C4-2B (cell line): Measurements from ENCODE around the gene WFDC1.
A peak's percentile ranks its signal among the peaks of the same experiment; 100 is the strongest.

ENCODE experiments used
- ZFX ChIP-seq: fragments of 450-650 bp; IDR thresholded peaks from 2 replicates; pipeline ENCODE4 v1.6.1; 2017
- TF ChIP-seq, protein P1 (sequence below): fragments of 450-650 bp; conservative IDR thresholded peaks from 2 replicates; pipeline ENCODE4 v1.5.1; 2017; ENCODE audit warnings: mild to moderate bottlenecking

- TF ChIP-seq, protein P1, sequence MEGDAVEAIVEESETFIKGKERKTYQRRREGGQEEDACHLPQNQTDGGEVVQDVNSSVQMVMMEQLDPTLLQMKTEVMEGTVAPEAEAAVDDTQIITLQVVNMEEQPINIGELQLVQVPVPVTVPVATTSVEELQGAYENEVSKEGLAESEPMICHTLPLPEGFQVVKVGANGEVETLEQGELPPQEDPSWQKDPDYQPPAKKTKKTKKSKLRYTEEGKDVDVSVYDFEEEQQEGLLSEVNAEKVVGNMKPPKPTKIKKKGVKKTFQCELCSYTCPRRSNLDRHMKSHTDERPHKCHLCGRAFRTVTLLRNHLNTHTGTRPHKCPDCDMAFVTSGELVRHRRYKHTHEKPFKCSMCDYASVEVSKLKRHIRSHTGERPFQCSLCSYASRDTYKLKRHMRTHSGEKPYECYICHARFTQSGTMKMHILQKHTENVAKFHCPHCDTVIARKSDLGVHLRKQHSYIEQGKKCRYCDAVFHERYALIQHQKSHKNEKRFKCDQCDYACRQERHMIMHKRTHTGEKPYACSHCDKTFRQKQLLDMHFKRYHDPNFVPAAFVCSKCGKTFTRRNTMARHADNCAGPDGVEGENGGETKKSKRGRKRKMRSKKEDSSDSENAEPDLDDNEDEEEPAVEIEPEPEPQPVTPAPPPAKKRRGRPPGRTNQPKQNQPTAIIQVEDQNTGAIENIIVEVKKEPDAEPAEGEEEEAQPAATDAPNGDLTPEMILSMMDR: peak; percentile 62
- TF ChIP-seq ZFX: no peak
Measured at GRCh38 chr16:84308120-84308519, 13.4 kb downstream of the WFDC1 start.
